HUES48 (cell line): ENCODE data around the gene NAGLU.

ENCODE experiments used
- H3K27ac ChIP-seq: one replicate; pipeline ENCODE4 v1.7.0; 2013; ENCODE audit warnings: low read depth, low read length, inconsistent platforms
- H3K27me3 ChIP-seq: 2 replicates; pipeline ENCODE4 v1.6.1; 2013; ENCODE audit warnings: mild to moderate bottlenecking, low read length; ENCODE audit not compliant: control insufficient read depth, insufficient read depth
- H3K36me3 ChIP-seq: 2 replicates; pipeline ENCODE4 v1.6.1; 2013; ENCODE audit warnings: low read length; ENCODE audit not compliant: control insufficient read depth, insufficient read depth
- H3K4me1 ChIP-seq: 2 replicates; pipeline ENCODE4 v1.6.1; 2013; ENCODE audit warnings: mild to moderate bottlenecking, low read length; ENCODE audit not compliant: control insufficient read depth, insufficient read depth
- H3K4me3 ChIP-seq: 2 replicates; pipeline ENCODE4 v1.5.1; 2013; ENCODE audit warnings: mild to moderate bottlenecking, low read depth, low read length
- H3K9ac ChIP-seq: 2 replicates; pipeline ENCODE4 v1.6.1; 2013; ENCODE audit warnings: mild to moderate bottlenecking, low read depth, low read length, moderate library complexity
- H3K9me3 ChIP-seq: 2 replicates; pipeline ENCODE4 v1.6.1; 2013; ENCODE audit warnings: low read length; ENCODE audit not compliant: control insufficient read depth, insufficient read depth

Gene NAGLU

GRCh38 chr17:42565523-42566214 lies 29.6 kb downstream of the NAGLU start:
- H3K4me3 ChIP-seq, result no peak overlapping the region
- no peak overlapping the region for H3K9ac ChIP-seq
- peaks cover 46% of the 10 kb centered on the region for H3K36me3 ChIP-seq
- no peaks in the 10 kb centered on the region for H3K27me3 ChIP-seq
- peaks cover 8% of the 10 kb centered on the region; the same call in 1 of the 2 replicates for H3K4me1 ChIP-seq
- H3K27ac ChIP-seq, result peak overlapping the region; percentile 93
- H3K9me3 ChIP-seq, result no peaks in the 10 kb centered on the region

GRCh38 chr17:42566215-42566882 lies 30.3 kb downstream of the NAGLU start:
- Histone ChIP-seq H3K9ac (peak overlapping the region; percentile 56; the same call in 1 of the 2 replicates), H3K27me3 (no peaks in the 10 kb centered on the region), H3K27ac (peak overlapping the region; percentile 93), H3K36me3 (peaks cover 53% of the 10 kb centered on the region), H3K4me3 (peak overlapping the region; percentile 88), H3K9me3 (no peaks in the 10 kb centered on the region), H3K4me1 (peaks cover 8% of the 10 kb centered on the region; the same call in 1 of the 2 replicates)

DNA sequence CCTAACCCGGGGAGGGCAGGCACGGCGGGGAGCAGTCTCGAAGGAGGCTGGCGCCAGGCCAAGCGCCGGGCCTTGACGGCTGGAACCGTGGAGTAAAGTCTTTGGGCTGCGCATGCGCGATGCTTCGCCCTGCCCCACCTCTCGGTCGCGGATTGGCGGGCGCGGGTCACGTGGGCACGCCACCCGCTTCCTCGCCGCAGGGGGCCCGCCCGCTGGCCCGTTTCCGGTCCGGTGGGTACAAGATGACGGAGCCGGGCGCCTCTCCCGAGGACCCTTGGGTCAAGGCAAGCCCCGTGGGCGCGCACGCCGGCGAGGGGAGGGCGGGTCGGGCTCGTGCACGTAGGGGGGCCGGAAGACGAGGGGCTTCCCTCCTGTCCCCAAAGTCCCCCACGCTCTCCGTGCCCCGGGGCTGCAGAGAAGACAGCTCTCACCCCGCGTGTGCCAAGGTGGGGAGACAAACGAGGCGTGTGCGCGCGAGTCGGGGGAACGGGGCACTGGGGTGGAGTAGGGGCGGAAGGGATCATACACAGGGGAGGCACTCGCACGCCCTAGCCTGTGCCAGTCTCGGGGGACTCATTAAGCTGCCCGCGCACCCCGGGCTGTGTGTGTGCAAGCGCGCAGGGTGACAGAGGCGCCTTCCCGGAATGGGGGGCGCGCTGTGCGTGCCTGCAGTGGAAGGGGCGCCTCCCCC lies 31.0 kb downstream of the NAGLU start, which contains the start of gene MLX:
Gene MLX, plus strand, starts transcription at position 218 of the 691 bp plus-strand sequence. Its CDS starts 25 bp downstream, at position 243.
- Histone ChIP-seq H3K27ac (peak within 1 kb of the TSS; percentile 93), H3K9me3 (no peaks in the 10 kb centered on the region), H3K4me1 (peaks cover 8% of the 10 kb centered on the region; the same call in 1 of the 2 replicates), H3K4me3 (peak within 1 kb of the TSS; percentile 88), H3K9ac (peak within 1 kb of the TSS; percentile 72), H3K36me3 (peaks cover 60% of the 10 kb centered on the region), H3K27me3 (no peaks in the 10 kb centered on the region)

- no peaks in the 10 kb centered on the region for H3K9me3 ChIP-seq
- H3K9ac ChIP-seq, result no peak overlapping the region
- H3K27me3 ChIP-seq, result no peaks in the 10 kb centered on the region
- H3K4me1 ChIP-seq, result peaks cover 8% of the 10 kb centered on the region; the same call in 1 of the 2 replicates
- H3K36me3 ChIP-seq, result peaks cover 75% of the 10 kb centered on the region
- H3K4me3 ChIP-seq, result no peak overlapping the region
- H3K27ac ChIP-seq, result no peak overlapping the region
Observed at GRCh38 chr17:42568341-42569111, 32.5 kb downstream of the NAGLU start.

GRCh38 chr17:42571435-42572225 lies 35.6 kb downstream of the NAGLU start:
- Histone ChIP-seq H3K27ac (no peak overlapping the region), H3K27me3 (no peaks in the 10 kb centered on the region), H3K36me3 (peaks cover 76% of the 10 kb centered on the region), H3K4me1 (0 out of 2 replicates have a peak, but pooled peaks cover 3% of the 10 kb centered on the region), H3K4me3 (no peak overlapping the region), H3K9ac (no peak overlapping the region), H3K9me3 (no peaks in the 10 kb centered on the region)

- no peak overlapping the region for H3K27ac ChIP-seq
- no peaks in the 10 kb centered on the region for H3K9me3 ChIP-seq
- no peaks in the 10 kb centered on the region for H3K27me3 ChIP-seq
- H3K36me3 ChIP-seq, result peaks cover 76% of the 10 kb centered on the region
- no peaks in the 10 kb centered on the region for H3K4me1 ChIP-seq
- H3K4me3 ChIP-seq, result no peak overlapping the region
- H3K9ac ChIP-seq, result no peak overlapping the region
Observed at GRCh38 chr17:42573095-42573494, 37.1 kb downstream of the NAGLU start.

DNA sequence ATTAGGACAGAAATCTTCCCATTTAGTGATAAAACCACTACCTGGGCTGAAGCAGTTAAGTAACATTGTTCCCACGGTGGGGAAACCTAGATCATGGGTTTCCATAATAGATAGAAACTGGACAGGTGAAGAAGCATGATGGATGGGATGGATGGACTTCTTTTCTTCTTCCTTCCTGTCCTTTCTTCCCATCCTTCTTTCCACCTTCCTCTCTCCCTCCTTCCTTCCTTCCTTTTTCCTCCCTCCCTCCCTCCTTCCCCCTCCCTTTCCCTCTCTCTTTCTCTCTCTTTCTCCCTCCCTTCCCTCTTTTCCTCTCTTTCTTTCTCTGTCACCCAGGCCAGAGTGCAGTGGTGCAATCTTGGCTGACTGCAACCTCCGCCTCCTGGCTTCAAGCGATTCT lies 38.4 kb downstream of the NAGLU start:
- no peak overlapping the region for H3K27ac ChIP-seq
- no peaks in the 10 kb centered on the region for H3K27me3 ChIP-seq
- H3K36me3 ChIP-seq, result peaks cover 63% of the 10 kb centered on the region
- H3K4me3 ChIP-seq, result no peak overlapping the region
- H3K9me3 ChIP-seq, result no peaks in the 10 kb centered on the region
- peaks cover 3% of the 10 kb centered on the region for H3K4me1 ChIP-seq
- no peak overlapping the region for H3K9ac ChIP-seq

DNA sequence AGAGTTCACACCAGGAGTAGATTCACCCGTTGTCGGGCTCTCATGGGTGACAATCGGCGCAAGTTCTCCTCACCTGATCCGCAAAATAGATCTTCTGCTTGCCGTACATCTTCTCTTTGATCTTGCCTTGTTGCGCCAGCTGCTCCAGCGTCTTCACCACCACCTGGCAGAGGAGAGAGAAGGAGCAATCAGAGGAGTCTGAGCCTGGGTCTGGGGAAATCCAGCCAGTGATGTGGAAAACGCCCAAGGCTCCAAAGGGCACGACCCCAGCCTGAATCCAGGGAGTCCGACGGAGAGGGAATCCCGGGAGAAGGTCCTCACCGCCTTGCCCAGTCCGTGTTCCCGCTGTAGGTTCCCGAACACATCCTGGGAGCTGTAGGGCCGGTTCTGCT lies 41.1 kb downstream of the NAGLU start:
- H3K27ac ChIP-seq, result peak overlapping the region; percentile 83

GRCh38 chr17:42577532-42578281 lies 41.7 kb downstream of the NAGLU start, which contains the start of gene PSMC3IP:
Gene PSMC3IP (minus strand): TSS chr17:42577729. CDS start chr17:42577686, 43 bp downstream.
- Histone ChIP-seq H3K27me3 (no peaks in the 10 kb centered on the region), H3K27ac (peak within 1 kb of the TSS; percentile 83), H3K9ac (peak within 1 kb of the TSS; percentile 78), H3K4me1 (peaks cover 3% of the 10 kb centered on the region), H3K36me3 (peaks cover 59% of the 10 kb centered on the region), H3K4me3 (peak within 1 kb of the TSS; percentile 76), H3K9me3 (no peaks in the 10 kb centered on the region)

More for the DNA sequence above, 41.1 kb downstream of the NAGLU start:
- Histone ChIP-seq H3K36me3 (peaks cover 59% of the 10 kb centered on the region), H3K4me3 (peak overlapping the region; percentile 76), H3K9me3 (no peaks in the 10 kb centered on the region), H3K27me3 (no peaks in the 10 kb centered on the region), H3K4me1 (peaks cover 3% of the 10 kb centered on the region), H3K9ac (peak overlapping the region; percentile 78)
